B cell (primary cell): ENCODE measurements around the gene THOP1. TPM values are rescaled to one million over a fixed set of nuclear protein-coding genes. Genes with fewer than 3 reads are reported as not detected.

Experiments
- ATAC-seq: fragments of 200-7000 bp; cut with Tn5 transposase; one replicate; pipeline ENCODE4 v1.10.0; 2021; ENCODE audit warnings: low read depth, mild to moderate bottlenecking, moderate number of reproducible peaks, moderate library complexity
- CTCF ChIA-PET: fragments of 350-600 bp; sonication (Branson Sonifier 250); formaldehyde crosslinking; loops from one replicate; lab custom pipeline; 2021; ENCODE audit warnings: antibody characterized with exemption, inconsistent platforms; lab: Charles Lee
- POLR2A ChIA-PET: fragments of 350-600 bp; sonication (Branson Sonifier 250); formaldehyde crosslinking; loops from one replicate; lab custom pipeline; 2021; ENCODE audit warnings: antibody characterized with exemption; lab: Charles Lee
- DNase-seq: peaks from one replicate; pipeline ENCODE4 v3.0.0; 2013
- H2AFZ ChIP-seq: 2 replicates; pipeline ENCODE4 v1.6.1; 2012; ENCODE audit warnings: mild to moderate bottlenecking, low read depth, low read length; ENCODE audit not compliant: insufficient read depth, poor library complexity, severe bottlenecking
- H3K27ac ChIP-seq, 2 donors: 1 replicate in 1 of 2; 2 replicates in 1 of 2; pipeline ENCODE4 v1.5.1; 2012 to 2013; ENCODE audit warnings: low read length in 2 of 2, mild to moderate bottlenecking in 2 of 2, moderate library complexity in 1 of 2
- H3K27me3 ChIP-seq, 4 experiments: fragments of 200-600 bp in 1 of 4; sonication (generic) in 1 of 4; replicated peaks in 1 of 4; 1 replicate in 2 of 4; 2 replicates in 2 of 4; pipeline versions ENCODE4 v1.6.1 to v1.7.0; 2013 to 2016; ENCODE audit warnings: low read length in 3 of 4, mild to moderate bottlenecking in 2 of 4, mixed read lengths in 1 of 4, moderate library complexity in 1 of 4; ENCODE audit not compliant: insufficient read depth in 4 of 4, control insufficient read depth in 3 of 4; ENCODE audit errors: control extremely low read depth in 1 of 4
- H3K36me3 ChIP-seq, 2 experiments: replicated peaks in 1 of 2; 1 replicate in 1 of 2; 2 replicates in 1 of 2; pipeline versions ENCODE4 v1.6.1 to v1.7.1; 2013; ENCODE audit warnings: low read length in 1 of 2; ENCODE audit not compliant: insufficient read depth in 2 of 2, control insufficient read depth in 1 of 2; ENCODE audit errors: control extremely low read depth in 1 of 2, extremely low read depth in 1 of 2
- H3K4me1 ChIP-seq, 2 donors: fragments of 200-600 bp in 1 of 2; sonication (generic) in 1 of 2; 1 replicate in 1 of 2; 2 replicates in 1 of 2; pipeline versions ENCODE4 v1.5.1 to v1.6.1; 2013 to 2017; ENCODE audit warnings: low read length in 2 of 2; ENCODE audit not compliant: control insufficient read depth in 2 of 2, insufficient read depth in 2 of 2
- H3K4me2 ChIP-seq: replicated peaks from 2 replicates; pipeline ENCODE3; 2012; ENCODE audit warnings: mild to moderate bottlenecking, low read depth, low read length; ENCODE audit not compliant: poor library complexity, severe bottlenecking
- H3K4me3 ChIP-seq, 5 experiments: fragments of 200-600 bp in 1 of 5; sonication (generic) in 1 of 5; 1 replicate in 3 of 5; 2 replicates in 2 of 5; pipeline versions ENCODE4 v1.5.1 to v1.7.0; 2011 to 2016; ENCODE audit warnings: low read length in 4 of 5, mild to moderate bottlenecking in 4 of 5, low read depth in 2 of 5, control low read depth in 1 of 5, moderate library complexity in 1 of 5; ENCODE audit not compliant: insufficient read depth in 1 of 5; ENCODE audit errors: control extremely low read depth in 1 of 5, extremely low read depth in 1 of 5
- H3K79me2 ChIP-seq: fragments of 200-600 bp; sonication (generic); one replicate; pipeline ENCODE4 v1.6.0; 2016; ENCODE audit warnings: low read length; ENCODE audit not compliant: control insufficient read depth, insufficient read depth
- H3K9ac ChIP-seq: fragments of 200-600 bp; sonication (generic); 2 replicates; pipeline ENCODE4 v1.6.1; 2017; ENCODE audit warnings: mild to moderate bottlenecking, low read length, moderate library complexity
- H3K9me3 ChIP-seq, 3 donors: one replicate each; pipeline versions ENCODE4 v1.6.1 to v1.7.1; 2013; ENCODE audit warnings: low read length in 2 of 3; ENCODE audit not compliant: control insufficient read depth in 2 of 3, insufficient read depth in 1 of 3; ENCODE audit errors: control extremely low read depth in 1 of 3
- H4K20me1 ChIP-seq: 2 replicates; pipeline ENCODE4 v1.6.0; 2012; ENCODE audit warnings: mild to moderate bottlenecking, low read length; ENCODE audit not compliant: insufficient read depth, control insufficient read depth, poor library complexity, severe bottlenecking
- H3K27ac Mint-ChIP-seq: one replicate; pipeline ENCODE4 v1.8.0; 2021; ENCODE audit warnings: mixed read lengths
- H3K27me3 Mint-ChIP-seq: one replicate; pipeline ENCODE4 v1.8.0; 2021; ENCODE audit warnings: mixed read lengths
- H3K4me1 Mint-ChIP-seq: one replicate; pipeline ENCODE4 v1.8.0; 2021; ENCODE audit warnings: mixed read lengths
- H3K4me3 Mint-ChIP-seq: one replicate; pipeline ENCODE4 v1.8.0; 2021; ENCODE audit warnings: mixed read lengths
- H3K9me3 Mint-ChIP-seq: one replicate; pipeline ENCODE4 v1.8.0; 2022; ENCODE audit warnings: mixed read lengths; ENCODE audit not compliant: insufficient read depth
- EZH2 ChIP-seq: IDR thresholded peaks from 2 replicates; pipeline ENCODE4 v1.6.1; 2012; ENCODE audit warnings: borderline replicate concordance, low read depth, mild to moderate bottlenecking, moderate library complexity, low read length; ENCODE audit not compliant: insufficient read depth, poor library complexity, severe bottlenecking
- WGBS: methylation state at CpG from one replicate; pipeline ENCODE4 v1.1.5; 2013; ENCODE audit warnings: missing lambda C conversion rate; ENCODE audit not compliant: insufficient coverage; 5-methylcytosine and 5-hydroxymethylcytosine counted together
- intact Hi-C: fragments of 100-400 bp; cut with micrococcal nuclease; formaldehyde crosslinking; loops from one replicate; pipeline ENCODE4 v1.10.0; 2022
- polyA plus RNA-seq: library from polyadenylated mRNA; depleted of rRNA; stranded (reverse); fragments of >200 nt; gene quantifications from 2 replicates; pipeline ENCODE4 v1.2.3, GENCODE V29; 2012
- total RNA-seq, 2 donors: library from RNA; stranded (reverse); fragments of 120-200 nt in 1 of 2; gene quantifications; 1 replicate in 1 of 2; 2 replicates in 1 of 2; pipeline versions ENCODE4 v1.2.3 to v1.2.4, GENCODE V29; 2013 to 2022
- TF ChIP-seq, protein P1 (sequence below): fragments of 200-600 bp; IDR thresholded peaks from one replicate; pipeline ENCODE4 v1.8.0; 2022; ENCODE audit warnings: antibody characterized with exemption, mild to moderate bottlenecking

The THOP1 gene
- total and polyA plus RNA-seq, 2 donors (not counting 1 experiment from before 2014, with no cell fraction given) = 54.3 to 56.4 TPM

DNA sequence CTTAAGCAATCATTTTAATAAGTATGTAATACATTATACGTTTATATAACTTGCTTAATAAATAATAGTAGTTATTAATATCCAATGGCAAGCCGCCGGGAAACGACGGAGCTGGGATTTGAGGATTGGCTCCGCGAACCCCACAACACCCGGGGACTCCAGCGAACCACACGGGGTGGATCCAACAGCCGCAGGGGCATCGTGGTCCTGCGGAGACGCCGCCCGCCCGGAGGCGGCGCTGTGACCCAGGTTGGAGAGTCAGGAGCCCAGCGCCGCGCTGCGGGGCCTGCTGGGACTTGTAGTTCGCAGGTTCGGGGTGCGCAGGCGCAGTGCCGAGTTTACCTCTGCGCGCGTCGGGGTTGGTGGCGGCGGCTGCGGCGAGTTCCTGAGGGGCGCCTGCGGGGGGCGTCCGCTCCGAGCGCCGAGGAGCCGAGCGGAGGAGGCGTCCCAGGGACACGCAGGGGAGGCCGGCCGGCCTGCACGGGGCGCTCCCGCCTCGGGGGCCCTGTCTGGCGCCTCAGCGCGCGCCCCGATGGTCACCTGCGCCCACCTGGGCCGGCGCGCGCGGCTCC, 34.3 kb downstream of the THOP1 start, which contains the start of gene ZNF554:
TSS of gene ZNF554 (plus strand) at position 329 of the 572 bp plus-strand sequence. CDS start at position 533, 204 bp downstream.
- peaks cover 9% of the 10 kb centered on the region for H3K4me1 Mint-ChIP-seq

More for the DNA sequence above, 34.3 kb downstream of the THOP1 start, which contains the start of gene ZNF554:
- POLR2A ChIA-PET = interaction anchor here (0.6 to 1.6 kb wide), 3 partner anchors 22 to 366 kb away, joined by 3 to 5 read pairs (median 4); partner anchors contain the start of gene ZNF555
- H4K20me1 ChIP-seq = no peaks in the 10 kb centered on the region
- Mint-ChIP-seq H3K4me3 (peak within 1 kb of the TSS; percentile 86), H3K27ac (peak within 1 kb of the TSS; percentile 76), H3K9me3 (no peaks in the 10 kb centered on the region), H3K27me3 (no peaks in the 10 kb centered on the region)
- no peaks in the 10 kb centered on the region for H3K27me3 ChIP-seq
- H3K4me3 ChIP-seq = peak within 1 kb of the TSS; percentile 19 to 81 (median 60)
- H3K79me2 ChIP-seq = peaks cover 10% of the 10 kb centered on the region
- DNase-seq (peak; percentile 97), ATAC-seq (peak; percentile 98)
- under 1% methylated on average over 63 of the region's 64 CpGs for WGBS
- H3K9ac ChIP-seq = peak within 1 kb of the TSS; percentile 81
- no peaks in the 10 kb centered on the region for H3K36me3 ChIP-seq
- H3K27ac ChIP-seq = no peak within 1 kb of the TSS
- intact Hi-C loops = loop anchor here (1.0 kb wide), 2 partner anchors 22 to 34 kb away; partner anchors contain the start of genes THOP1 and ZNF555
- CTCF ChIA-PET = interaction anchor here (0.8 to 1.7 kb wide), 4 partner anchors 22 to 171 kb away, joined by 3 to 6 read pairs (median 4); partner anchors contain the start of gene ZNF555
- no peak for TF ChIP-seq EZH2
- TF ChIP-seq, protein P1, sequence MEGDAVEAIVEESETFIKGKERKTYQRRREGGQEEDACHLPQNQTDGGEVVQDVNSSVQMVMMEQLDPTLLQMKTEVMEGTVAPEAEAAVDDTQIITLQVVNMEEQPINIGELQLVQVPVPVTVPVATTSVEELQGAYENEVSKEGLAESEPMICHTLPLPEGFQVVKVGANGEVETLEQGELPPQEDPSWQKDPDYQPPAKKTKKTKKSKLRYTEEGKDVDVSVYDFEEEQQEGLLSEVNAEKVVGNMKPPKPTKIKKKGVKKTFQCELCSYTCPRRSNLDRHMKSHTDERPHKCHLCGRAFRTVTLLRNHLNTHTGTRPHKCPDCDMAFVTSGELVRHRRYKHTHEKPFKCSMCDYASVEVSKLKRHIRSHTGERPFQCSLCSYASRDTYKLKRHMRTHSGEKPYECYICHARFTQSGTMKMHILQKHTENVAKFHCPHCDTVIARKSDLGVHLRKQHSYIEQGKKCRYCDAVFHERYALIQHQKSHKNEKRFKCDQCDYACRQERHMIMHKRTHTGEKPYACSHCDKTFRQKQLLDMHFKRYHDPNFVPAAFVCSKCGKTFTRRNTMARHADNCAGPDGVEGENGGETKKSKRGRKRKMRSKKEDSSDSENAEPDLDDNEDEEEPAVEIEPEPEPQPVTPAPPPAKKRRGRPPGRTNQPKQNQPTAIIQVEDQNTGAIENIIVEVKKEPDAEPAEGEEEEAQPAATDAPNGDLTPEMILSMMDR = peak; percentile 95
- H2AFZ ChIP-seq = peak within 1 kb of the TSS; percentile 78
- no peaks in the 10 kb centered on the region for H3K9me3 ChIP-seq
- peaks cover 4 to 18% of the 10 kb centered on the region in 2 donors for H3K4me1 ChIP-seq
- peak within 1 kb of the TSS; percentile 99 for H3K4me2 ChIP-seq
